Suprapubic skin (tissue), 4 donors: ENCODE data around the gene LRRC2. TPM values are rescaled to one million over a fixed set of nuclear protein-coding genes. Genes with fewer than 3 reads are reported as not detected.

Source experiments
- DNase-seq, 2 donors: peaks; one replicate each; pipeline ENCODE4 v3.0.0-alpha.2; 2019; ENCODE audit warnings: low spot score in 2 of 2
- H3K27ac ChIP-seq: fragments of 200-600 bp; sonication (generic); one replicate; pipeline ENCODE4 v1.5.1; 2019
- H3K27me3 ChIP-seq: fragments of 200-600 bp; sonication (generic); one replicate; pipeline ENCODE4 v1.5.1; 2019
- H3K36me3 ChIP-seq: fragments of 200-600 bp; sonication (generic); one replicate; pipeline ENCODE4 v1.5.1; 2019
- H3K4me1 ChIP-seq: fragments of 200-600 bp; sonication (generic); one replicate; pipeline ENCODE4 v1.5.1; 2019
- H3K4me3 ChIP-seq: fragments of 200-600 bp; sonication (generic); one replicate; pipeline ENCODE4 v1.5.1; 2019; ENCODE audit warnings: mild to moderate bottlenecking
- H3K9me3 ChIP-seq: fragments of 200-600 bp; sonication (generic); one replicate; pipeline ENCODE4 v1.5.1; 2019
- EP300 ChIP-seq: sonication (generic); formaldehyde crosslinking; IDR thresholded peaks from one replicate; pipeline ENCODE4 v1.6.1; 2017; ENCODE audit warnings: antibody characterized with exemption
- POLR2A ChIP-seq, 2 donors: fragments of 450-650 bp; IDR thresholded peaks; one replicate each; pipeline ENCODE4 v1.6.1; 2017; ENCODE audit warnings: antibody characterized with exemption in 2 of 2, mild to moderate bottlenecking in 2 of 2, moderate library complexity in 2 of 2
- POLR2AphosphoS5 ChIP-seq, 3 donors: sonication (generic); formaldehyde crosslinking; IDR thresholded peaks; one replicate each; pipeline ENCODE4 v1.6.1; 2017; ENCODE audit warnings: antibody characterized with exemption in 3 of 3
- WGBS: methylation state at CpG from one replicate; pipeline ENCODE4 v1.1.5; 2018; 5-methylcytosine and 5-hydroxymethylcytosine counted together
- total RNA-seq, 4 donors: library from RNA; depleted of rRNA; stranded (reverse); fragments of >200 nt; gene quantifications; one replicate each; pipeline ENCODE4 v1.1.0, GENCODE V29; 2016
- TF ChIP-seq, protein P1 (sequence below), 2 donors: fragments of 200-600 bp in 1 of 2; fragments of 450-650 bp in 1 of 2; sonication (generic) in 1 of 2; IDR thresholded peaks; one replicate each; pipeline ENCODE4 v1.5.1; 2016 to 2019; ENCODE audit warnings: antibody characterized with exemption in 2 of 2, mild to moderate bottlenecking in 1 of 2, moderate library complexity in 1 of 2

The LRRC2 gene
- total RNA-seq, 4 donors from 2014 or later = 0.83 to 3.7 (median 2.6) TPM

DNA sequence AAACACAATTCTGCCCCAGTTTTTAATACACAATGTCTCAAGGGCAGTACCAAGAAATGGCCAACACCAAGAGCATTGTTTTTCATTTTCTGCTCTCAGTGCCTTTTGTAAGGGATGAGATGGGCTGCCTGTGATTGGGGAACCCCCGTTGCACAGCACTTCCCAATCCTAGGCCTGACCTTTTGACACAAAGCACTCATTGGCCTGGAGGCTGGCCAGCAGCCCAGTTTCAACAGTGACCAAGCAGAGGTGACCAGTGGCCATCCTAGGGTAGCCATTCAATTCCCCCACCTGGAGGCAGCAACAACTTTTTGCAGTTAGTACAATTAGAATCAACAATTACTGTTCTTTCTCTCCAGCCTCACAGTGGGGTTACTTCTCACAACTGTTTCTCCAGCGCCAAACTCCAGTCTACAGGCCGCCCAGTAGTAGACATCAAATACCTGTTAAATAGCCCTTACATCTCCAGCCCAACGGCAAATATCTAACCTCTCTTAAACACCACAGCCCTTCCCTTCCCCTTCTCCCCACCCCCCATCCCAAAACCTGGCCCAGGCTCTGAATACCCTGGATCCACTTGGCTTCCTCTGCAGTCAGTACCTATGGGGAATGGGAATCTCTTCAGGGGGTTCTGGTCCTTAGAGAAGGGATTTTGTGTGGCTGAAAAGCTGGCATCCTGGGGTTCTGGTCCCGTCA is 8.9 kb upstream of the LRRC2 start:
- no peaks in the 10 kb centered on the region for H3K27me3 ChIP-seq
- WGBS = 90% methylated on average over 5 of the region's 5 CpGs
- H3K4me3 ChIP-seq = no peak overlapping the region
- no peaks in the 10 kb centered on the region for H3K4me1 ChIP-seq
- no peak for TF ChIP-seq POLR2A (IDR thresholded peaks at IDR 0.05)
- TF ChIP-seq EP300 = no peak
- TF ChIP-seq, protein P1, sequence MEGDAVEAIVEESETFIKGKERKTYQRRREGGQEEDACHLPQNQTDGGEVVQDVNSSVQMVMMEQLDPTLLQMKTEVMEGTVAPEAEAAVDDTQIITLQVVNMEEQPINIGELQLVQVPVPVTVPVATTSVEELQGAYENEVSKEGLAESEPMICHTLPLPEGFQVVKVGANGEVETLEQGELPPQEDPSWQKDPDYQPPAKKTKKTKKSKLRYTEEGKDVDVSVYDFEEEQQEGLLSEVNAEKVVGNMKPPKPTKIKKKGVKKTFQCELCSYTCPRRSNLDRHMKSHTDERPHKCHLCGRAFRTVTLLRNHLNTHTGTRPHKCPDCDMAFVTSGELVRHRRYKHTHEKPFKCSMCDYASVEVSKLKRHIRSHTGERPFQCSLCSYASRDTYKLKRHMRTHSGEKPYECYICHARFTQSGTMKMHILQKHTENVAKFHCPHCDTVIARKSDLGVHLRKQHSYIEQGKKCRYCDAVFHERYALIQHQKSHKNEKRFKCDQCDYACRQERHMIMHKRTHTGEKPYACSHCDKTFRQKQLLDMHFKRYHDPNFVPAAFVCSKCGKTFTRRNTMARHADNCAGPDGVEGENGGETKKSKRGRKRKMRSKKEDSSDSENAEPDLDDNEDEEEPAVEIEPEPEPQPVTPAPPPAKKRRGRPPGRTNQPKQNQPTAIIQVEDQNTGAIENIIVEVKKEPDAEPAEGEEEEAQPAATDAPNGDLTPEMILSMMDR (IDR thresholded peaks at IDR 0.05) = no peak
- no peak for TF ChIP-seq POLR2AphosphoS5 (IDR thresholded peaks at IDR 0.05)
- no peaks in the 10 kb centered on the region for H3K36me3 ChIP-seq
- no peak overlapping the region for H3K27ac ChIP-seq
- H3K9me3 ChIP-seq = no peaks in the 10 kb centered on the region
- no peak for DNase-seq

DNA sequence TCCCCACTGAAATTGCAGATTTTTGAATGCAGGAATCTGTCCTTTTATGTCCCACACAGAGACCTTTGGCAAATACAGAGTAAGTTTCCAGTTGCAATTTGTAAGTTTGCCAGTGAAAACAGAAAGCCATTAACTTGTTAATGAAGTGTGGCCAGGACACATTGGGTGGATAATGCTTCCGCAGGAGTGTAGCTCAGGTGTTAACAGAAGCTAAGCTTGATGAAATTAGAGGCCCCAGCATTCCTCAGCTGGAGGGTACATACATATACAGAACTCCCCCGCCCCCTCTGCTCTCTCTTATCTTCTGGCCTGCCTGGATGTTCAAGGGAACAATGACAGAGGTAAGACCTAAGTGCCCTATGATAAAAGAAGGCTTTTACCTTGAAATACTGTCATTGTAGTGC is 8.1 kb upstream of the LRRC2 start:
- H3K36me3 ChIP-seq = no peaks in the 10 kb centered on the region
- 81% methylated on average over 2 of the region's 2 CpGs for WGBS
- TF ChIP-seq, protein P1 (IDR thresholded peaks at IDR 0.05) = no peak
- no peak for TF ChIP-seq POLR2A (IDR thresholded peaks at IDR 0.05)
- TF ChIP-seq POLR2AphosphoS5 (IDR thresholded peaks at IDR 0.05) = no peak
- no peak overlapping the region for H3K4me3 ChIP-seq
- H3K27me3 ChIP-seq = no peaks in the 10 kb centered on the region
- H3K4me1 ChIP-seq = no peaks in the 10 kb centered on the region
- DNase-seq = no peak
- H3K9me3 ChIP-seq = no peaks in the 10 kb centered on the region
- no peak overlapping the region for H3K27ac ChIP-seq

- H3K36me3 ChIP-seq = no peaks in the 10 kb centered on the region
- WGBS = 43% methylated on average over 4 of the region's 4 CpGs
- no peaks in the 10 kb centered on the region for H3K27me3 ChIP-seq
- no peaks in the 10 kb centered on the region for H3K9me3 ChIP-seq
- TF ChIP-seq EP300 (no peak), POLR2AphosphoS5 (IDR thresholded peaks at IDR 0.05) (no peak), POLR2A (IDR thresholded peaks at IDR 0.05) (no peak)
- TF ChIP-seq, protein P1 (IDR thresholded peaks at IDR 0.05) = no peak
- no peaks in the 10 kb centered on the region for H3K4me1 ChIP-seq
- no peak overlapping the region for H3K4me3 ChIP-seq
- DNase-seq = no peak
- no peak overlapping the region for H3K27ac ChIP-seq
These were observed 7.6 kb upstream of the LRRC2 start for GRCh38 chr3:46573701-46574100.

GRCh38 chr3:46571684-46572083 is 5.6 kb upstream of the LRRC2 start:
- Histone ChIP-seq H3K4me3 (no peak overlapping the region), H3K4me1 (no peaks in the 10 kb centered on the region)
- WGBS = 95% methylated on average over 2 of the region's 3 CpGs

GRCh38 chr3:46565607-46566039 is 479 bp downstream of the LRRC2 start:
- Histone ChIP-seq H3K36me3 (no peaks in the 10 kb centered on the region), H3K27ac (peak overlapping the region; percentile 89), H3K4me3 (peak overlapping the region; percentile 62), H3K4me1 (peaks cover 18% of the 10 kb centered on the region), H3K27me3 (peaks cover 12% of the 10 kb centered on the region), H3K9me3 (no peaks in the 10 kb centered on the region)
- TF ChIP-seq POLR2AphosphoS5 (IDR thresholded peaks at IDR 0.05) (no peak), POLR2A (IDR thresholded peaks at IDR 0.05) (no peak), EP300 (no peak)
- TF ChIP-seq, protein P1 (IDR thresholded peaks at IDR 0.05) = no peak
- under 1% methylated on average over 8 of the region's 21 CpGs for WGBS
- DNase-seq = peak; percentile 75 to 77

More at GRCh38 chr3:46571684-46572083, 5.6 kb upstream of the LRRC2 start:
- no peaks in the 10 kb centered on the region for H3K36me3 ChIP-seq
- TF ChIP-seq EP300 (no peak), POLR2A (IDR thresholded peaks at IDR 0.05) (no peak), POLR2AphosphoS5 (IDR thresholded peaks at IDR 0.05) (no peak)
- TF ChIP-seq, protein P1 (IDR thresholded peaks at IDR 0.05) = no peak
- H3K27ac ChIP-seq = no peak overlapping the region
- no peak for DNase-seq
- no peaks in the 10 kb centered on the region for H3K9me3 ChIP-seq
- H3K27me3 ChIP-seq = no peaks in the 10 kb centered on the region
